ENCODE results near the gene PAX2.
"Not testable (repeated sequence)": the region's sequence is repeated elsewhere in the genome, so short reads cannot be mapped to it uniquely, and the experiment has no call there.

The PAX2 gene

GRCh38 chr10:100744987-100745881 is at the start of gene PAX2:
PAX2 (plus strand) TSS chr10:100745582; CDS start chr10:100746261, 679 bp downstream.
- Histone ChIP-seq H3K4me3 (ENCODE audit: low read length) (peak within 1 kb of the TSS; percentile 20; the same call in 1 of the 2 replicates), H3K9me3 (ENCODE audit: control insufficient read depth, insufficient read depth, low read length) (no peaks in the 10 kb centered on the region), H3K27ac (ENCODE audit: low read length) (no peak within 1 kb of the TSS), H3K4me1 (ENCODE audit: control insufficient read depth, insufficient read depth, low read length) (peaks cover 9% of the 10 kb centered on the region; the same call in 1 of the 2 replicates), H3K36me3 (ENCODE audit: control insufficient read depth, insufficient read depth, low read length) (no peaks in the 10 kb centered on the region), H3K27me3 (ENCODE audit: control insufficient read depth, insufficient read depth, low read length) (peaks cover 84% of the 10 kb centered on the region)
- no CpG with 5 or more reads among the region's 75 CpGs for WGBS (ENCODE audit: insufficient coverage, insufficient read length)
- DNase-seq (ENCODE audit: low read depth, low spot score) = no peak

- Histone ChIP-seq H3K36me3 (ENCODE audit: control insufficient read depth, insufficient read depth, low read length) (no peaks in the 10 kb centered on the region), H3K4me1 (ENCODE audit: control insufficient read depth, insufficient read depth, low read length) (no peaks in the 10 kb centered on the region), H3K27ac (ENCODE audit: low read length) (no peak overlapping the region), H3K9me3 (ENCODE audit: control insufficient read depth, insufficient read depth, low read length) (no peaks in the 10 kb centered on the region), H3K27me3 (ENCODE audit: control insufficient read depth, insufficient read depth, low read length) (no peaks in the 10 kb centered on the region), H3K4me3 (ENCODE audit: low read length) (no peak overlapping the region)
- DNase-seq (ENCODE audit: low read depth, low spot score) = no peak
- no CpG with 5 or more reads among the region's 2 CpGs for WGBS (ENCODE audit: insufficient coverage, insufficient read length)
Observed at GRCh38 chr10:100696477-100696901, 48.9 kb upstream of the PAX2 start.

- Histone ChIP-seq H3K36me3 (ENCODE audit: control insufficient read depth, insufficient read depth, low read length) (no peaks in the 10 kb centered on the region), H3K4me1 (ENCODE audit: control insufficient read depth, insufficient read depth, low read length) (no peaks in the 10 kb centered on the region), H3K9me3 (ENCODE audit: control insufficient read depth, insufficient read depth, low read length) (no peaks in the 10 kb centered on the region), H3K27ac (ENCODE audit: low read length) (no peak overlapping the region), H3K4me3 (ENCODE audit: low read length) (no peak overlapping the region), H3K27me3 (ENCODE audit: control insufficient read depth, insufficient read depth, low read length) (no peaks in the 10 kb centered on the region)
- no CpG with 5 or more reads among the region's 1 CpG for WGBS (ENCODE audit: insufficient coverage, insufficient read length)
- DNase-seq (ENCODE audit: low read depth, low spot score) = no peak
Observed at GRCh38 chr10:100697070-100697469, 48.3 kb upstream of the PAX2 start.

DNA sequence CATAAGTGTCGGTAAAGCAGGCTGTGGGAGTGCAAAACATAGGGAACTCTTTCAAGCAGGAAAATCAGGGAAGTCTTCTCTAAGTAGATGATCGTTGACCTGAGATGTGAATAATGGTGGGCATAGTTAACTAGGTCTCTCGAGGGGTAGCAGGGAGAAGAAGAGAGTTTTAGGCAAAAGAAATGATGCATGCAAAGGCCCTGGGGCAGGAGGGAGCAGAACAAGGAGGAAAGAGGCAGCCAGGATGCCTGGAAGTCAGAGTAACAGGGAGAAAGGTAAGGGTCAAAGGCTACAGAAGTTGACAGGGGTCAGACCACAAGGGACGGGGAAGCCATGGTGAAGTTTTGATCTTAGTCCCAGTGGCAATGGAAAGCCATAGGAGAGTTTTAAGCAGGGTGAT is 47.8 kb upstream of the PAX2 start:
- Histone ChIP-seq H3K4me1 (ENCODE audit: control insufficient read depth, insufficient read depth, low read length) (no peaks in the 10 kb centered on the region), H3K4me3 (ENCODE audit: low read length) (no peak overlapping the region), H3K9me3 (ENCODE audit: control insufficient read depth, insufficient read depth, low read length) (no peaks in the 10 kb centered on the region), H3K27ac (ENCODE audit: low read length) (no peak overlapping the region), H3K27me3 (ENCODE audit: control insufficient read depth, insufficient read depth, low read length) (no peaks in the 10 kb centered on the region), H3K36me3 (ENCODE audit: control insufficient read depth, insufficient read depth, low read length) (no peaks in the 10 kb centered on the region)
- WGBS (ENCODE audit: insufficient coverage, insufficient read length) = no CpG with 5 or more reads among the region's 4 CpGs
- DNase-seq (ENCODE audit: low read depth, low spot score) = no peak

GRCh38 chr10:100701704-100702103 is 43.7 kb upstream of the PAX2 start:
- H3K4me3 ChIP-seq (ENCODE audit: low read length); H3K9me3 ChIP-seq (ENCODE audit: control insufficient read depth, insufficient read depth, low read length); H3K36me3 ChIP-seq (ENCODE audit: control insufficient read depth, insufficient read depth, low read length); H3K27ac ChIP-seq (ENCODE audit: low read length); H3K27me3 ChIP-seq (ENCODE audit: control insufficient read depth, insufficient read depth, low read length); H3K4me1 ChIP-seq (ENCODE audit: control insufficient read depth, insufficient read depth, low read length); DNase-seq (ENCODE audit: low read depth, low spot score): not testable (repeated sequence)
- no CpG with 5 or more reads among the region's 2 CpGs for WGBS (ENCODE audit: insufficient coverage, insufficient read length)

DNA sequence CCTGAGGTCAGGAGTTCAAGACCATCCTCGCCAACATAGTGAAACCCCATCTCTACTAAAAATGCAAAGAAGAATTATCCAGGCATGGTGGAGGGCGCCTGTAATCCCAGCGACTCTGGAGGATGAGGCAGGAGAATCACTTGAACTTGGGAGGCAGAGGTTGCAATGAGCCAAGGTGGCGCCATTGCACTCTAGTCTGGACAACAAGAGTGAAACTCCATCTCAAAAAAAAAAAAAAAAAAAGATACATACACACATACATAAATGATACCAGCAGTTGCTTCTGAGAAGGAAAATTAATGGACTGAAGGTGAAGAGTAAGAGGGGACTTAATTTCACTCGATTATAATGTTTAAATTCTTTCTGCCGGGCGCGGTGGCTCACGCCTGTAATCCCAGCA is 40.2 kb upstream of the PAX2 start:
- no peak for DNase-seq (ENCODE audit: low read depth, low spot score)
- Histone ChIP-seq H3K9me3 (ENCODE audit: control insufficient read depth, insufficient read depth, low read length) (no peaks in the 10 kb centered on the region), H3K4me3 (ENCODE audit: low read length) (no peak overlapping the region), H3K27ac (ENCODE audit: low read length) (no peak overlapping the region), H3K36me3 (ENCODE audit: control insufficient read depth, insufficient read depth, low read length) (no peaks in the 10 kb centered on the region), H3K4me1 (ENCODE audit: control insufficient read depth, insufficient read depth, low read length) (0 out of 2 replicates have a peak, but pooled peaks cover 1% of the 10 kb centered on the region), H3K27me3 (ENCODE audit: control insufficient read depth, insufficient read depth, low read length) (peaks cover 13% of the 10 kb centered on the region)
- no CpG with 5 or more reads among the region's 9 CpGs for WGBS (ENCODE audit: insufficient coverage, insufficient read length)

DNA sequence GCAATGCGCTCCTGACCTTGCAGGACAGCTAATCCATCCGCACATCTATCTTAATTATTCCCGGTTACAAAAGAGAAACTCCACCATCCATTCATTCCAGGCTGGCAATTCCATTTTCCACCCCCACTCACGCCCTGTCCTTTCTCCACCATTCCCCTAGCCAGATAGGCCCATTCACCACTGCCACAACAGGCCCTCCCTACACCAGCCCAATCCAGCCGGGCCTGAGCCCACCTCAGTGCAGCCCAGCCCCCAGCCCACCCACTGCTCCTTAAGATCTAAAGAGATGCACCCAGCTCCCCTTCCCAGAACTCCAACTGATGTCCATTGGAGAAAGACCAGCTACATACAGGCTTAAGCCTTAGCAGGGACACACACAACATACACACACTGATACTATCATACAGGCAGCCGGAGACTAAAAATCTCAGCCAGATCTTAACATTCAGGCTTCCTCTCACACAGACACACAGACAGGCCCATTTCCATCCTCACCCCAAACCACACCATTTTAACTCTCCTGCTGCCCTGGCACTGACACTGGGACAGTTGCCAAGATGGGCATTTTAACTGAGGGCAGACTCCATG is 38.0 kb upstream of the PAX2 start:
- no CpG with 5 or more reads among the region's 6 CpGs for WGBS (ENCODE audit: insufficient coverage, insufficient read length)
- peaks cover 35% of the 10 kb centered on the region for H3K27me3 ChIP-seq (ENCODE audit: control insufficient read depth, insufficient read depth, low read length)
- no peaks in the 10 kb centered on the region for H3K9me3 ChIP-seq (ENCODE audit: control insufficient read depth, insufficient read depth, low read length)
- H3K4me1 ChIP-seq (ENCODE audit: control insufficient read depth, insufficient read depth, low read length) = 0 out of 2 replicates have a peak, but pooled peaks cover 1% of the 10 kb centered on the region
- no peak overlapping the region for H3K4me3 ChIP-seq (ENCODE audit: low read length)
- DNase-seq (ENCODE audit: low read depth, low spot score) = no peak
- no peak overlapping the region for H3K27ac ChIP-seq (ENCODE audit: low read length)
- no peaks in the 10 kb centered on the region for H3K36me3 ChIP-seq (ENCODE audit: control insufficient read depth, insufficient read depth, low read length)

GRCh38 chr10:100709146-100710082 is 36.0 kb upstream of the PAX2 start:
- WGBS (ENCODE audit: insufficient coverage, insufficient read length) = no CpG with 5 or more reads among the region's 26 CpGs

DNA sequence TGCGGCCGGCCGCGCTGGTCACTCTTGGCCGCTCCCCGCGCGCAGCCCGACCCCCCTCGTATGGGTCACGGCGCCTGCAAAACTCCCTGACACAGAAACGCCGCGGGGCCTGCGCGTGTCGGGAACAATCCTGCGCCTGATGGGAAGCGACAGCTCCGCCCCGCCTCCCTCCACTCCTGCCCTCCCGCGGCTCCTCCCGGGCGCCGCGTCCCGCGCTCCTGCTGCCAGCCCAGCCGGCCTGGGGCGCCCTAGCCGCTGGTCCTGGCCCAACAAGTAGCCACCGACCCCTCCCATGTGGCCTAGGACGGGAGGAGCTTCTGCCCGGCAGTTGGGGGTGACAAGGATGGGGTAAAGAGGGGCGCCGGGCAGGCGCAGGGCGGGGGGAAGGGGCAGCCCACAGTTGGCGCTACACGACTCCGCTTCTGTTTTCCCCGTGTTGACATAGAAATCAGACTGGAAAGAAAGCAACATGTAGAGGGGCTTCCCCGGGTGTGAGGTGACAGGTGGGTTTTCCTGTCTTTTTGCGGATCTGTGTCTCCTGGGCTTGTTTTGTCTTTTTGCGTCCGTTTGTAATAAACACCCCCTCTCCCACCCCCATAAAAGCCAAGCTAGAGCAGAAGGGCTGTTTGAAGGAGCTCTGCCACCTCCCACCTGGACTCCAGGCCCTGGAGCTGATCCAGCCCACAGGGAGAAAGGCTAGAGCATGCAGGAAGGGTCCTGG is 35.1 kb upstream of the PAX2 start:
- Histone ChIP-seq H3K4me3 (ENCODE audit: low read length) (peak overlapping the region; percentile 21; the same call in 1 of the 2 replicates), H3K9me3 (ENCODE audit: control insufficient read depth, insufficient read depth, low read length) (no peaks in the 10 kb centered on the region), H3K36me3 (ENCODE audit: control insufficient read depth, insufficient read depth, low read length) (no peaks in the 10 kb centered on the region), H3K4me1 (ENCODE audit: control insufficient read depth, insufficient read depth, low read length) (0 out of 2 replicates have a peak, but pooled peaks cover 1% of the 10 kb centered on the region), H3K27ac (ENCODE audit: low read length) (no peak overlapping the region), H3K27me3 (ENCODE audit: control insufficient read depth, insufficient read depth, low read length) (peaks cover 63% of the 10 kb centered on the region)
- no CpG with 5 or more reads among the region's 48 CpGs for WGBS (ENCODE audit: insufficient coverage, insufficient read length)
- no peak for DNase-seq (ENCODE audit: low read depth, low spot score)

More at GRCh38 chr10:100709146-100710082, 36.0 kb upstream of the PAX2 start:
- no peaks in the 10 kb centered on the region for H3K9me3 ChIP-seq (ENCODE audit: control insufficient read depth, insufficient read depth, low read length)
- no peak for DNase-seq (ENCODE audit: low read depth, low spot score)
- H3K27ac ChIP-seq (ENCODE audit: low read length) = no peak overlapping the region
- peaks cover 54% of the 10 kb centered on the region for H3K27me3 ChIP-seq (ENCODE audit: control insufficient read depth, insufficient read depth, low read length)
- 0 out of 2 replicates have a peak, but pooled peaks cover 1% of the 10 kb centered on the region for H3K4me1 ChIP-seq (ENCODE audit: control insufficient read depth, insufficient read depth, low read length)
- peak overlapping the region; percentile 21; the same call in 1 of the 2 replicates for H3K4me3 ChIP-seq (ENCODE audit: low read length)
- no peaks in the 10 kb centered on the region for H3K36me3 ChIP-seq (ENCODE audit: control insufficient read depth, insufficient read depth, low read length)

Measured in iPS DF 6.9 (cell line).